ENCODE results near the gene TBCA.

- TF ChIP-seq POLR2A (IDR thresholded peaks at IDR 0.05), result no peak
- no peak for TF ChIP-seq CTCF (IDR thresholded peaks at IDR 0.05)
These were observed 24.7 kb downstream of the TBCA start for GRCh38 chr5:77751328-77752023.

Measured in Peyer's patch (tissue), 4 donors.